HepG2 (cell line): Measurements from ENCODE around the gene CAPN9. TPM values are rescaled to one million over a fixed set of nuclear protein-coding genes. Genes with fewer than 3 reads are reported as not detected.

ENCODE experiments used
- CSRNP1 ChIP-seq: sonication (generic); formaldehyde crosslinking; IDR thresholded peaks from 2 replicates; pipeline ENCODE4 v1.8.1; 2023; ENCODE audit warnings: mild to moderate bottlenecking, missing genetic modification reagents
- FOXO4 ChIP-seq: sonication (generic); formaldehyde crosslinking; conservative IDR thresholded peaks from 2 replicates; pipeline ENCODE4 v1.8.1; 2023; ENCODE audit warnings: missing genetic modification reagents
- GATA4 ChIP-seq: sonication (generic); IDR thresholded peaks from 2 replicates; pipeline ENCODE4 v1.6.1; 2016; ENCODE audit warnings: antibody characterized with exemption, low read depth, borderline replicate concordance
- GLMP ChIP-seq: sonication (generic); formaldehyde crosslinking; IDR thresholded peaks from 2 replicates; pipeline ENCODE4 v1.9.0; 2021; ENCODE audit warnings: missing genetic modification reagents, mild to moderate bottlenecking, borderline replicate concordance
- HNRNPLL ChIP-seq: fragments of 200-400 bp; formaldehyde crosslinking; IDR thresholded peaks from 2 replicates; pipeline ENCODE4 v1.6.1; 2017; ENCODE audit warnings: mild to moderate bottlenecking, low read depth, low read length; ENCODE audit not compliant: poor library complexity, severe bottlenecking
- IKZF4 ChIP-seq: sonication (generic); formaldehyde crosslinking; IDR thresholded peaks from 2 replicates; pipeline ENCODE4 v1.5.1; 2020; ENCODE audit warnings: borderline replicate concordance, mild to moderate bottlenecking, low read depth, missing genetic modification reagents; ENCODE audit errors: not compliant biosample characterization
- IRF1 ChIP-seq: sonication (generic); formaldehyde crosslinking; IDR thresholded peaks from 2 replicates; pipeline ENCODE4 v1.4.0; 2020; ENCODE audit warnings: low read depth, mild to moderate bottlenecking, missing genetic modification reagents
- SALL1 ChIP-seq: sonication (generic); formaldehyde crosslinking; IDR thresholded peaks from 2 replicates; pipeline ENCODE4 v1.8.0; 2022; ENCODE audit warnings: mild to moderate bottlenecking, missing genetic modification reagents
- TRIM22 ChIP-seq: fragments of 450-650 bp; IDR thresholded peaks from 2 replicates; pipeline ENCODE4 v1.6.1; 2017
- ZBTB2 ChIP-seq: sonication (generic); formaldehyde crosslinking; IDR thresholded peaks from 2 replicates; pipeline ENCODE4 v1.8.0; 2022; ENCODE audit warnings: low read depth, missing genetic modification reagents
- ZFP36L1 ChIP-seq: sonication (generic); formaldehyde crosslinking; IDR thresholded peaks from 2 replicates; pipeline ENCODE4 v1.8.0; 2022; ENCODE audit warnings: mild to moderate bottlenecking, missing genetic modification reagents, moderate library complexity
- ZFP82 ChIP-seq: sonication (generic); formaldehyde crosslinking; IDR thresholded peaks from 2 replicates; pipeline ENCODE4 v1.5.1; 2020; ENCODE audit warnings: mild to moderate bottlenecking, missing genetic modification reagents, borderline replicate concordance
- ZNF670 ChIP-seq: sonication (generic); formaldehyde crosslinking; IDR thresholded peaks from 2 replicates; pipeline ENCODE4 v1.8.0; 2022; ENCODE audit warnings: mild to moderate bottlenecking, missing genetic modification reagents, borderline replicate concordance
- ZNF687 ChIP-seq: sonication (generic); formaldehyde crosslinking; IDR thresholded peaks from 2 replicates; pipeline ENCODE4 v1.5.1; 2020; ENCODE audit warnings: mild to moderate bottlenecking, missing genetic modification reagents, moderate library complexity
- ZNF816 ChIP-seq: sonication (generic); formaldehyde crosslinking; IDR thresholded peaks from 2 replicates; pipeline ENCODE4 v1.8.0; 2022; ENCODE audit warnings: missing genetic modification reagents, mild to moderate bottlenecking, borderline replicate concordance
- polyA plus RNA-seq, 8 experiments: library from polyadenylated mRNA; depleted of rRNA in 3 of 8; stranded (reverse) in 7 of 8; unstranded in 1 of 8; fragments of >200 nt; fragmentation: Illumina TruSeq in 4 of 8; extraction: Trizol in 4 of 8; gene quantifications; 2 replicates each; pipeline versions ENCODE4 v1.2.1 to v1.2.3, GENCODE V29; 2011 to 2016; ENCODE audit warnings: low read depth in 4 of 8, missing spikeins in 1 of 8, mixed read lengths in 1 of 8; ENCODE audit not compliant: insufficient read depth in 1 of 8
- total RNA-seq, 5 experiments: library from RNA; depleted of rRNA; stranded (reverse); fragments of >200 nt; fragmentation: Illumina TruSeq; extraction: Trizol; gene quantifications; 2 replicates each; pipeline ENCODE4 v1.2.3, GENCODE V29; 2016; ENCODE audit warnings: low read depth in 1 of 5

The CAPN9 gene
- total and polyA plus RNA-seq, 2 of the 13 experiments (the other 11 are each of a cell fraction or from before 2014, with no cell fraction given) = 0.04 to 0.31 TPM

- TF ChIP-seq IKZF4 (CRISPR knock-in tag) = no peak
- TF ChIP-seq ZFP82 = no peak
- no peak for TF ChIP-seq ZBTB2 (CRISPR knock-in tag)
- peak; percentile 93 for TF ChIP-seq ZNF687
- 0 out of 2 replicates have a peak, but pooled peaks have one; percentile 52 for TF ChIP-seq GATA4
- TF ChIP-seq GLMP (CRISPR knock-in tag) = no peak
- no peak for TF ChIP-seq HNRNPLL
- no peak for TF ChIP-seq ZNF670 (CRISPR knock-in tag)
- TF ChIP-seq TRIM22 = no peak
- TF ChIP-seq FOXO4 (CRISPR knock-in tag) = no peak
- TF ChIP-seq ZFP36L1 (CRISPR knock-in tag) = peak; percentile 89; the same call in 1 of the 2 replicates
- 0 out of 2 replicates have a peak, but pooled peaks have one; percentile 63 for TF ChIP-seq CSRNP1 (CRISPR knock-in tag)
- TF ChIP-seq ZNF816 (CRISPR knock-in tag) = no peak
- no peak for TF ChIP-seq IRF1 (CRISPR knock-in tag)
- TF ChIP-seq SALL1 (CRISPR knock-in tag) = peak; percentile 99
Observed at GRCh38 chr1:230728710-230729392, 18.3 kb upstream of the CAPN9 start (continued).
